Neuron (in vitro differentiated cells): ENCODE data around the gene IRF2.

Source experiments
- H2AFZ ChIP-seq: one replicate; pipeline ENCODE4 v1.6.1; 2013; ENCODE audit warnings: low read depth, mild to moderate bottlenecking, inconsistent platforms, low read length, moderate library complexity
- H3K27me3 ChIP-seq: one replicate; pipeline ENCODE4 v1.6.1; 2013; ENCODE audit warnings: low read length; ENCODE audit not compliant: insufficient read depth
- H3K36me3 ChIP-seq: one replicate; pipeline ENCODE4 v1.6.1; 2013; ENCODE audit warnings: low read length; ENCODE audit not compliant: insufficient read depth
- H3K4me1 ChIP-seq: one replicate; pipeline ENCODE4 v1.6.1; 2013; ENCODE audit warnings: low read length; ENCODE audit not compliant: insufficient read depth
- H3K4me3 ChIP-seq: 2 replicates; pipeline ENCODE4 v1.5.1; 2013; ENCODE audit warnings: mild to moderate bottlenecking, low read length, moderate library complexity
- H3K9me3 ChIP-seq: one replicate; pipeline ENCODE4 v1.6.1; 2013; ENCODE audit warnings: low read length

Gene IRF2

DNA sequence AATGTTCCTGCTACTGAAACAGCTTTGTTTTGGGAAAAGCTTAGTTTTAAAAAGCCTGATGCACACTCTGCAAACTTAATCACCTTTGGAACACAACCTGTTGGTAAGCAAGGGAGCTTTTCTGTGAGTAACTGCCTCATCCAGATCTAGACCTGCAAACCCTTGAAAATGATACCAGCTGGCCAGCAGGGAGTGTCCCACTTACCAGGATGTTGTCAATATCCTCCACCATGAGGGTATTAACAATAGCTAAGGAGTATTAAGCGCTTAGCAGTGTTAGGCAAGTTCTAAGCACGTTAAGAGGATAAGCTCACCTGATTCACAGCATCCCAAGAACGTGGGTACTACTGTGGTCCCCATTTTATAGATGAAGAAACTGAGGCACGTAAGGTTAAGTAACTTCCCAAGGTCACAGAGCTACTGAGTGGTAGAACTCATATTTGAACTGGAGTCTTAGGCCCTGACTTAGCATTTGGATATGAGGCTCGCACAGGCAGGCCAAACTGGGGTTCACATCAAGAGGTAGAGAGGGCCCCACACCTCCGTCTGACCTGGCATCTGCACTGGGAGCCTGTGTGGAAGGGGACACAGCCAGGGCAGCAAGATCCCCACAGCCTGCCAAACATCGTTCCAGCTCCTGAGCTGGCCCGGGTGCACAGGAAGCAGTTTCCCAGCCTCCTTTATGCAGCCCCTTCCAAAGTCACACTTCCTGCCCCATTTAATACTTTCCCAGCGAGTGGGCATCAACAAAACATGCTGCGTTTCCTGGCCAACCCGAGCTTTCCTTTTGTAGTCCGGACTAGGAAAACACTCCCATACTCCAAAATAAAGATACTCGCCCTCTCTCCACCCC lies 32.7 kb downstream of the IRF2 start:
- no peak overlapping the region for H2AFZ ChIP-seq
- H3K4me1 ChIP-seq = peaks cover 5% of the 10 kb centered on the region
- H3K4me3 ChIP-seq = no peak overlapping the region
- H3K27me3 ChIP-seq = no peaks in the 10 kb centered on the region
- no peaks in the 10 kb centered on the region for H3K9me3 ChIP-seq
- no peaks in the 10 kb centered on the region for H3K36me3 ChIP-seq

DNA sequence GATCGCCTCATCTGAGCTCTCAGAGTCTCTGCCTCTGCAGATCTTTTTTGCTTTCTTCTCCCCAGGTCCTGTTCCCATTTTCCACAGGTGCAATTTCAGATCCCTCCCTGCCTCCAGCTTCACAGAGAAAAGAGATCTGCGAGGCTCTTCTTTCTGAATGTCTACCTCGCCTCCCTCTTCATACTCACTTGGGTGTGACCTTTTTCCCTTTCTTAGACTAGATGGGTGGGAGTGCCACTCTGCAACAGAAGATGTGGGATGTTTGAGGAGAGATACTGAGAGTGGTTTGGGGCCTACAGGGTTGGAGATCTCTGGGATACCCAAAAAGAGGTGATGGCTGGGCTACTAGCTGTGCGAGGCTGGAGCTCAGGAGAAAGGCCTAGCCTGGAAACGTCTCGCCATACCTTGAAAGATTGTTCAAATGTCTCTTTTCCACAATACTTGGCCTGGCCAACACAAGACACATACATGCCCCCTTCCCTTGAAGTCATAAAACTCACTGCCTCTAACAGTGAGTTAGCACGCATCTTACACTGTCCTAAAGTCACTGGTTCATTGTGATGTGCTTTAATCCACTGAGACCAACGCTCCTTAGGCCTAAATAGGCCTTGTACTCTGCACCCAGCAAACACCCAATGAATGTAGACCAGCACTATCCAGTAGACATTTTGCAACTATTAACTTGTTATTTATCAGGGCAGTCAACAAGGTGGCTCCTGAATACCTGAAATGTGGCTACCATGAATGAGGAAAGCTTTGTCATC lies 33.6 kb downstream of the IRF2 start:
- H3K36me3 ChIP-seq = no peaks in the 10 kb centered on the region
- H3K27me3 ChIP-seq = no peaks in the 10 kb centered on the region
- peaks cover 5% of the 10 kb centered on the region for H3K4me1 ChIP-seq
- H3K4me3 ChIP-seq = no peak overlapping the region
- H3K9me3 ChIP-seq = no peaks in the 10 kb centered on the region
- no peak overlapping the region for H2AFZ ChIP-seq

DNA sequence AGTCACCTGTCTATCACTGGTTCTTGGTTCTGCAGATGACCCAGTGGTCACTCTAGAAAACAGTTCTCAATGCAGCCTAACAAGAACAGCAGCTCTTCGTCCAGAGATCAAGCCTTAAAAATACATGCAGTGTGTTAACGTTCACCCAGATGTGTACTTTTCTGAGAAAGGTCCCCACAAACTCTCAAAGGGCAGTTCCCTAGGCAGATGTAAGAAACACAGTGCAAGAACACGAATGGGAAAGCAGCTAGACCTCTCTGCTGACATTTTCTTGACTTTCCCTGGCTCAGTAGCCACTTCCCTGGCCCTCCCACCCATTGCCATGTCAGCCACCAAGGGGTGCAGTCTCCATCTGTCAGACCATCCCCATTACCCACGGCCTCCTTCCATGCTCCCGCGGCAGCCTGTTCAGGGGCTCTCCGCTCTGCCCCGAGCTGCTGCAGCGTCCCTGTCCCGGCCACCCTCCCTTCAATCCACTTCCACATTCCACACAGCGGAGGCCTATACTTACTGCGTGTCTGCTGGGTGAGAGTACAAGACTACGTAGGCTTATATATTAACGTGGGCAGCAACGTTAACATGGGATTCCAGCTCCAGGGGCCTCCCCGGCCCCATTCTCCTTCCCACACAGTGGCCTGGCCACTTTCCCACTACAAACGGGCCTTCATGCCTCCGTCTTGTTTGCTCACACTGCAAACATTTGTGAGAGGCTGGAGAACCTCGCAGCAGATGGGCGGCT lies 34.3 kb downstream of the IRF2 start:
- Histone ChIP-seq H3K4me3 (no peak overlapping the region), H3K27me3 (no peaks in the 10 kb centered on the region), H3K9me3 (no peaks in the 10 kb centered on the region), H2AFZ (no peak overlapping the region), H3K36me3 (no peaks in the 10 kb centered on the region), H3K4me1 (peaks cover 5% of the 10 kb centered on the region)

DNA sequence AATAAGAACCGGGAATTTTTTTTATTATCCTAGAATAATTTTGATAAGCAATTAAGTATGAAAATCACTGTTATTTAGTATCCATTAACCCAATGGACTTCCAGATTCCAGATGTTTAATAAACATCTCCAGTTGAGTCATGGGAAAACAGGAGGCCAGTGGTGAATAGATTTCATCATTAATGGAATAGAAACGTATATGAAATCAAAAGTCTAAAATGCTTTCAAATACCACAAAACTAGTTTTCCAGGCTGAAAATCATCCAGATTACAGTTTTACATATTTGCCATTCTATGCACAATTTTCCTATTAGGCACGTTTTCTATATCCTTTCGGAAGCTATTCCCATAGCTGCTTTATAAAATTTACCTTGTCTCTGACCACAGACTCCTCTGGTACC lies 35.0 kb downstream of the IRF2 start:
- Histone ChIP-seq H3K36me3 (no peaks in the 10 kb centered on the region), H3K4me3 (no peak overlapping the region), H3K27me3 (no peaks in the 10 kb centered on the region), H2AFZ (no peak overlapping the region), H3K4me1 (peaks cover 5% of the 10 kb centered on the region), H3K9me3 (no peaks in the 10 kb centered on the region)

DNA sequence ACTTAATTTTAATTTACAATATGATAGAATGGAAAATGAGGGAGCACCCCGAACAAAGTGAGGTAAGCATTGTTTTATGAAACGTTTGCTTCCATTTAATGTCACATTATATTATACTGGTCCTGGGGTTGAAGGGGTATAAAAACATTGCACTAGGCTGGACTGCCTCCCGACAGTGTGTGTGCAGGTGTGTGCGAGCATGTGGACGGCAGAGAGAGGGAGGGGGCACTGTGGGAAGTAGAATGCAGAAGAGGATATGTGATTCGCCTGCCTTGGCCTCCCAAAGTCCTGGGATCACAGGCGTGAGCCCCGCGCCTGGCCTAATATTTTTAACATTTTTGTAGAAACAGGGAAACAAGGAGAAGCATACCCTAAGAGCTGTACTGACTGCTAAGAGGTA lies 36.0 kb downstream of the IRF2 start:
- Histone ChIP-seq H2AFZ (no peak overlapping the region), H3K4me1 (peaks cover 5% of the 10 kb centered on the region), H3K27me3 (no peaks in the 10 kb centered on the region), H3K9me3 (no peaks in the 10 kb centered on the region), H3K4me3 (no peak overlapping the region), H3K36me3 (no peaks in the 10 kb centered on the region)

DNA sequence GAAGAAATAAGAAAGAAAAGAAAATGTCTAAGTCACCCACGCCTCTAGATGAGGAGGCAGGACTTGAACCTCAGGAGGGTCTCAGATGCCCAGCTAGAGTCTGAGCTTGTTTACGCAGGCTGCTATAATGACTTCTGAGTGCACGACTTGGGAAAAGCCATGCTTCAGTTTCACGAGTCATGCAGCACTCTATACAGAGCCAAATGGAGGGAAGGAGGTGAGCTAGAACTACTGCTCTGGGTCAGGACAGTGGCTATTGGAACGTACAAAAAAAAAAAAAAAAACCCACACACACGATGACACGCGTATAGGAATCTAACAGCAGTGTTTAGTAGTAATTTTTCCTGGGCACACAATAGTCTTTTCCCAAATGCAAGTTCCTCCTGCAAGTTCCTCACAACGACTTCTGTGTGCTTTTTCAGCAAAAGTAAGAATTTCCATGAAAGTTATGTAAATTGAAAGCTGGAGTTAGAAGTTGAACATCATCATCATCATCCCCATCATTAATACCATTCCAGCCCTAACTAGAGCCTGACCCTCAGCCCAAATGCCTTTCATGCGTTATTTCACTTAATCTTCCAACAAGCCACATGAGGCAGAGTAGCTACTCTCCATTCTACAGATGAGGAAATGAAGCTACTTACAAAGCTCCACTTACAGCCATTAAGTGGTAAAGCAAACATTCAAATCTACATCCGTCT lies 36.6 kb downstream of the IRF2 start:
- no peaks in the 10 kb centered on the region for H3K9me3 ChIP-seq
- no peak overlapping the region for H3K4me3 ChIP-seq
- peaks cover 5% of the 10 kb centered on the region for H3K4me1 ChIP-seq
- H3K36me3 ChIP-seq = no peaks in the 10 kb centered on the region
- no peak overlapping the region for H2AFZ ChIP-seq
- H3K27me3 ChIP-seq = no peaks in the 10 kb centered on the region

DNA sequence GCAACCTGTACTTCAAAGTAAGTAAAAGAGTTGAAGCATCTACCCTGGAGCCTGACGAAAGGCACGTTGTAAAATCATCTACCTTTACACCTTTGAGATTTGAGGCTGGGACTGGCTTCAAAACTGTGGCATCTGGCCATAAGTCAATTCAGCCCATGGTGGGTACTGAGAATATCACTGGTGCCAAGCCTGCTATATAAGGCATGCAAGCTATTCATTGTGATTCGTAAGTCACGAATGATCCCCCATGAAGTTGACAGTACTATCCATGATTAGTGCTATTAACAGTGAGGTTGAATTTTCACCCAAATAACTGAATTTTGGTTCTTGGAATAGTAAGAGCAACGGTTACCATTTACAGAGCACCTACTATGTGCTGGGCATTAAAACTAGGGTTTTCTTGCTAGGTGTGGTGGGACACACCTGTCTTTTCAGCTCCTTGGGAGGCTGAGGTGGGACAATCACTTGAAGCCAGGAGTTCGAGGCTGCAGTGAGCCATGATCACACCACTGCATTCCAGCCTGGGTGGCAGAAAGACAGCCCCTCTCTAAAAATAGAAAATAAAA lies 39.8 kb downstream of the IRF2 start:
- Histone ChIP-seq H3K9me3 (no peaks in the 10 kb centered on the region), H3K36me3 (no peaks in the 10 kb centered on the region), H2AFZ (no peak overlapping the region), H3K4me3 (no peak overlapping the region), H3K4me1 (peaks cover 7% of the 10 kb centered on the region), H3K27me3 (no peaks in the 10 kb centered on the region)

DNA sequence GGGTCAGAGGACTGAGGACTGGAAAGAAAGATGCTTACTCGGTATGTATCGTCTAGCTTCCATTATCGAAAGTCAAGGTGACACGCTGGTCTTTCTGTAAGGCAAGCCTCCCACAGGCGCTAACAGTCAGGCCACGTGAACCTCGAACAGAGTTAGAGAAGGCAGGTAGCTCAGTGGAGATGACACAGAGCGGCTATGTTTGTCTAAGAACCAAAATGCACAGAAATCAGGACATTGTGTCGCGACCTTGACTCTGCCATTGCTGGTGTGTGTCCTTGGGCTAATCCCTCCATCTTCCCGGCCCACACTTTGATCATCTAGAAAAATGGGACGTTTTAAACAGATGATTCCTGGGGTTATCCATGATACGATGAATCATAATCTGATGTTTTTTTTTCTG lies 40.3 kb downstream of the IRF2 start:
- Histone ChIP-seq H3K4me1 (peaks cover 7% of the 10 kb centered on the region), H2AFZ (no peak overlapping the region), H3K4me3 (no peak overlapping the region), H3K36me3 (no peaks in the 10 kb centered on the region), H3K9me3 (no peaks in the 10 kb centered on the region), H3K27me3 (no peaks in the 10 kb centered on the region)

DNA sequence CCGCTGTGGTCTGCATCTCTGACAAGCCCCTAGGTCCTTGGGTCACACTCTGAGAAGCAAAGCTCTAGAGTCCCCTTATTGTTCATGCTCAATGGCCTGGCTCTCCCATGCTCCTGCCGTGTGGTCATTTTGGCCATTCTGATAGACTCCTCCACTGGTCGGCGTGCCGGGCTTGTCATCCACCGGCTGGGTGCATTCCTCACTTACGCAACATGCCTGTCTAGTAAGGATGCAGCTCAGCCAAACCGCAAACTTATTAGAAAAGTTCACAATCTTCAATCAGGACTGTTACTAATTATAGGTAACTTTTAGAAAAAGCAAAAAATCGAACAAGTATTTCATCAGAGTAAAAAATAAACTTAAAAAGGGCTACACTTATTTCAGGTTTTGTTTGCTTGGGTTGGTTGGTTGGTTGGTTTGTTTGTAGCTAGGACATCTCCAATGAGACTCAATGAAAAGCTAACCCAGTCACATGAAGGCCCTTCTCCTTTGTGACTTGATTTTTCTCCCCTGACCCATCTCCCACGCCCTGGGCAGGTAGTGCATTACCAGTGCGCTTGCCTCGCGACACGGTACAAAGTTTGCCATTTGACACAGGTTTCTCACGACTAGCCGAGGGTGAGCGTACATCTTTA lies 41.0 kb downstream of the IRF2 start:
- Histone ChIP-seq H3K4me3 (no peak overlapping the region), H3K27me3 (no peaks in the 10 kb centered on the region), H2AFZ (no peak overlapping the region), H3K36me3 (no peaks in the 10 kb centered on the region), H3K4me1 (peaks cover 7% of the 10 kb centered on the region), H3K9me3 (no peaks in the 10 kb centered on the region)

DNA sequence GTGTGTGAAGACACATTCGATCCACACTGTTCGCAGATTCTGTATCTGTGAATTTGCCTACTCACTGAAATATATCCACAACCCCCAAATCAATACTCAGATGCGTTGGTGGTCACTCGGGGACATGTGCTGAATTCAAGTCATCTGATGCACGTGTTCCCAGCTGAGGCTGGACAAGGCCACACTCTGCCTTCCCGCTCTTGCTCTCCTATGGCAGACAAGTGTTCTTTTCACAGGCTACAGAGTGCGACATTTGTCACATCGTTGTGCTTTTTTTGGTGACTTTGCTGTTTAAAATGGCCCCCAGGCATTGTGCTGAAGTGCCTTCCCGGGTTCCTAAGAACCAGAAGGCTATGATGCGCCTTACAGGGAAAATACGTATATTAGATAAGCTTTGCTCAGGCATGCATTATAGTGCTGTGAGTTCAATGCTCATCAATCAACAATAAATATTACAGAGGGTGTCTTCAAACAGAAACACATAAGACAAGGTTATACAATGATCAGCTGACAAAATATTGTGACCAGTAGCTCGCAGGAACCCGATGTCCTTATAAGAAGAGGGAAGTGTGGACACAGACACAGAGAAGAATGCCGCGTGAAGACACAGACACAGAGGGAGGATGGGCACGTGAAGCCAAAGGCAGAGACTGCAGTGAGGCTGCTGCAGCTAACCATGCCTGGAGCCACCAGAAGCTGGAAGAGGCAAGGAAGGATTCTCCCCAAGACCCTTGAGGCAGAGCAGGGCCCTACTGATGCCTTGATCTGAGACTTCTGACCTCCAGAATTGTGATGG lies 42.0 kb downstream of the IRF2 start:
- Histone ChIP-seq H3K4me1 (peaks cover 7% of the 10 kb centered on the region), H2AFZ (no peak overlapping the region), H3K4me3 (no peak overlapping the region), H3K36me3 (peaks cover 3% of the 10 kb centered on the region), H3K27me3 (no peaks in the 10 kb centered on the region), H3K9me3 (no peaks in the 10 kb centered on the region)

DNA sequence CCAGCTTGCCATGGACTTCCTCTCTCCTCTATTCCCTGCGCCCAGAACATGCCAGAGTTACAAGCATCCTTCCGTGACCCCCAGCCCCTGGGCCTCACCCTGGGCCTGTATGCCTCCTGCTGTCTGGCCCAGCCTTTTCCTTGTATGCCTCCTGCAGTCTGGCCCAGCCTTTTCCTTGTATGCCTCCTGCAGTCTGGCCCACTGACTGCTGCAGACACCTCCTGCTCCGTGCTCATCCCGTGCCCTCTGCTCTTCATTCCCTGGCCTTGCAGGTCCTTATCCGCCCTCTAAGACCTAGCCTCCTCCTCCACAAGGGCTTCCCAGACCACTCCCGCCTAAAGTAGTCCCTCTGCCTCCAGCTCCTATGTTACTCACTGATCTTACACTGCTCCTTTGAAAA lies 44.2 kb downstream of the IRF2 start:
- H3K27me3 ChIP-seq = no peaks in the 10 kb centered on the region
- H3K9me3 ChIP-seq = no peaks in the 10 kb centered on the region
- no peak overlapping the region for H2AFZ ChIP-seq
- no peak overlapping the region for H3K4me3 ChIP-seq
- peaks cover 7% of the 10 kb centered on the region for H3K4me1 ChIP-seq
- H3K36me3 ChIP-seq = peaks cover 20% of the 10 kb centered on the region
